Measurements from ENCODE around the gene DRD3.

- TF ChIP-seq, protein P1, sequence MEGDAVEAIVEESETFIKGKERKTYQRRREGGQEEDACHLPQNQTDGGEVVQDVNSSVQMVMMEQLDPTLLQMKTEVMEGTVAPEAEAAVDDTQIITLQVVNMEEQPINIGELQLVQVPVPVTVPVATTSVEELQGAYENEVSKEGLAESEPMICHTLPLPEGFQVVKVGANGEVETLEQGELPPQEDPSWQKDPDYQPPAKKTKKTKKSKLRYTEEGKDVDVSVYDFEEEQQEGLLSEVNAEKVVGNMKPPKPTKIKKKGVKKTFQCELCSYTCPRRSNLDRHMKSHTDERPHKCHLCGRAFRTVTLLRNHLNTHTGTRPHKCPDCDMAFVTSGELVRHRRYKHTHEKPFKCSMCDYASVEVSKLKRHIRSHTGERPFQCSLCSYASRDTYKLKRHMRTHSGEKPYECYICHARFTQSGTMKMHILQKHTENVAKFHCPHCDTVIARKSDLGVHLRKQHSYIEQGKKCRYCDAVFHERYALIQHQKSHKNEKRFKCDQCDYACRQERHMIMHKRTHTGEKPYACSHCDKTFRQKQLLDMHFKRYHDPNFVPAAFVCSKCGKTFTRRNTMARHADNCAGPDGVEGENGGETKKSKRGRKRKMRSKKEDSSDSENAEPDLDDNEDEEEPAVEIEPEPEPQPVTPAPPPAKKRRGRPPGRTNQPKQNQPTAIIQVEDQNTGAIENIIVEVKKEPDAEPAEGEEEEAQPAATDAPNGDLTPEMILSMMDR (conservative IDR thresholded peaks at IDR 0.05 in 1 of 2, IDR thresholded peaks at IDR 0.05 in 1 of 2; ENCODE audit: extremely low read depth in 1 of 2, insufficient read depth in 1 of 2, low read depth in 1 of 2, low read length in 2 of 2) = no peak
- no peak for TF ChIP-seq EZH2 (IDR thresholded peaks at IDR 0.05; ENCODE audit: borderline replicate concordance, low read length)
Observed at GRCh38 chr3:114112696-114113095, 66.2 kb downstream of the DRD3 start.
